Neural crest cell (in vitro differentiated cells): ENCODE data around the gene TMEM40. TPM values are rescaled to one million over a fixed set of nuclear protein-coding genes. Genes with fewer than 3 reads are reported as not detected.

Source experiments
- DNase-seq: peaks from one replicate; pipeline ENCODE4 v3.0.0; 2021; ENCODE audit warnings: low read depth, mixed read lengths, low spot score
- H3K27ac Mint-ChIP-seq: one replicate; pipeline ENCODE4 v1.8.0; 2021; ENCODE audit warnings: mild to moderate bottlenecking, mixed read lengths; ENCODE audit not compliant: unreplicated experiment
- H3K27me3 Mint-ChIP-seq: 2 replicates; pipeline ENCODE4 v1.8.0; 2021; ENCODE audit warnings: low read depth, mild to moderate bottlenecking, mixed read lengths
- H3K36me3 Mint-ChIP-seq: 2 replicates; pipeline ENCODE4 v1.8.0; 2021; ENCODE audit warnings: low read depth, mild to moderate bottlenecking, mixed read lengths
- H3K4me1 Mint-ChIP-seq: 2 replicates; pipeline ENCODE4 v1.8.0; 2021; ENCODE audit warnings: mixed read lengths
- H3K4me3 Mint-ChIP-seq: one replicate; pipeline ENCODE4 v1.8.0; 2021; ENCODE audit warnings: mild to moderate bottlenecking, mixed read lengths
- H3K9me3 Mint-ChIP-seq: 2 replicates; pipeline ENCODE4 v1.8.0; 2021; ENCODE audit warnings: mixed read lengths
- CTCF ChIP-seq: fragments of 200-600 bp; sonication (generic); conservative IDR thresholded peaks from 2 replicates; pipeline ENCODE4 v1.5.0; 2021; ENCODE audit warnings: antibody characterized with exemption, mild to moderate bottlenecking
- total RNA-seq: library from RNA; stranded (reverse); gene quantifications from 2 replicates; pipeline ENCODE4 v1.2.1, GENCODE V29; 2021

TMEM40 gene
- total RNA-seq, 1 donor from 2014 or later, result not detected

DNA sequence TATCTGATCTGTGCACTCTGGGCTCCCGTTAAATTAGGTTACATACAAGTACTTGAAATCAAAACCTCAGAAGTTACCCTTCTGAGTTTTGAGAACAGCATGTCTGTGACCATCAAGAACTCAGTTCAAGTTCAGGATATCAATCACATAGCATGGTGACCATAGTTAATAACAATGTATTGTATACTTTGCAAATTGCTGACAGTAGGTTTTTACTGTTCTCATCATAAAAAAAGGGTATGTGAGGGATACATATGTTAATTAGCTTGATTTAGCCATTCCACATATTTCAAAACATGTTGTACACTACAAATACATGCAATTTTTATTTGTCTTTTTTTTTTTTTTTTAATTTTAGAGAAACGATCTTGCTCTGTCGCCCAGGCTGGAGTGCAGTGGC is 25.5 kb downstream of the TMEM40 start:
- Mint-ChIP-seq H3K9me3 (no peaks in the 10 kb centered on the region), H3K27me3 (no peaks in the 10 kb centered on the region), H3K27ac (no peak overlapping the region), H3K4me3 (no peak overlapping the region), H3K4me1 (peaks cover 4% of the 10 kb centered on the region), H3K36me3 (no peaks in the 10 kb centered on the region)
- TF ChIP-seq CTCF, result no peak
- DNase-seq, result no peak

DNA sequence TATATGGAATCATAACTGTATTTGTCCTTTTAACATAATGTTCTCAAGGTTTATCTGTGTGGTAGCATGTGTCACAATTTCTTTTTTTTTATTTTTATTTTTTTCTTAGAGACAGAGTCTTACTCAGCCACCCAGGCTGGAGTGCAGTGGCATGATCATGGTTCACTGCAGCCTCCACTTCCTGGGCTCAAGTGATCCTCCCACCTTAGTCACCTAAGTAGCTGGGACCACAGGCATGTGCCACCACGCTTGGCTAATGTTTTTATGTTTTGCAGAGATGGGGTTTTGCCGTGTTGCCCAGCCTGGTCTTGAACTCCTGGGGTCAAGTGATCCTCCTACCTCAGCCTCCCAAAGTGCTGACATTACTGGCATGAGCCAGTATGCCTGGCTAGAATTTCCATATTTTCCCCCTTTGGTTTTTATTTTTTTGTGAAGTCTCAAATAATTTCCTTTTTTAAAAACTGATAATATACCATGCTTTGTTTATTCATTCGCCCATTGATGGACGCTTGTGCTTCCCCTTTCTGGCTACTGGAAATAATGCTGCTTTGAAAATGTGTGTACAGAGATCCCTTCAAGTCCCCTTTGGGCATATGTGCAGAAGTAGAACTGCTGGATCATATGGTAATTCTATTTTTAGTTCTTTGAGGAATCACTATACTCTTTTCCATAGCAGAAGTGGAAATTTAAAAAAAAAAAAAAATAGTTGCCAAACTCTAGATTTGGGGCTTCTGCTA is 28.4 kb downstream of the TMEM40 start:
- no peak overlapping the region for H3K27ac Mint-ChIP-seq

GRCh38 chr3:12729051-12729651 is 29.9 kb downstream of the TMEM40 start:
- Mint-ChIP-seq H3K4me1 (peaks cover 4% of the 10 kb centered on the region), H3K27ac (no peak overlapping the region), H3K9me3 (no peaks in the 10 kb centered on the region), H3K4me3 (no peak overlapping the region), H3K36me3 (no peaks in the 10 kb centered on the region), H3K27me3 (no peaks in the 10 kb centered on the region)
- no peak for DNase-seq
- no peak for TF ChIP-seq CTCF

More for the DNA sequence above, 28.4 kb downstream of the TMEM40 start:
- no peak for DNase-seq
- H3K27me3 Mint-ChIP-seq, result no peaks in the 10 kb centered on the region
- TF ChIP-seq CTCF, result no peak
- H3K4me1 Mint-ChIP-seq, result peaks cover 4% of the 10 kb centered on the region
- no peaks in the 10 kb centered on the region for H3K9me3 Mint-ChIP-seq
- no peak overlapping the region for H3K4me3 Mint-ChIP-seq
- H3K36me3 Mint-ChIP-seq, result no peaks in the 10 kb centered on the region

- Mint-ChIP-seq H3K36me3 (no peaks in the 10 kb centered on the region), H3K4me3 (no peak overlapping the region), H3K27ac (no peak overlapping the region), H3K27me3 (no peaks in the 10 kb centered on the region), H3K4me1 (peaks cover 4% of the 10 kb centered on the region), H3K9me3 (no peaks in the 10 kb centered on the region)
- no peak for DNase-seq
- no peak for TF ChIP-seq CTCF
Observed at GRCh38 chr3:12727937-12728336, 31.1 kb downstream of the TMEM40 start.

DNA sequence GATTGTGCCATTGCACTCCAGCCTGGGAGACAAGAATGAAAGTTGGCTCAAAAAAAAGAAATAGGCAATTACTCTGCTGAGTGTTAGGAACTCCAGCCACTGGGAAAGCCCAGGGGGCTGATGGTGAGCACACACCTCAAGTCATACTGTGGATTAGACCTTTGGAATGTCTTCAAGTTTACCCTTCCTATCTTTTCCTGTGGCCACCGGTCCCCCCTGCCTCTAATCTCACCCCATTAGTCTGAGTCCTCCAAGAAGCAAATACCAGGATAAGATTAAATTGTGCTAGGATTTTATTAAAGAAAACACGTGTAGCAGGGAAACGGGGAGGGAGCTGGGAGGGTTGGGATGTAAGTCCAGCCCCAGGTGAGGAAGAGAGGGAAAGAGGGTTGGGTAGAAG is 31.6 kb downstream of the TMEM40 start:
- H3K4me3 Mint-ChIP-seq, result no peak overlapping the region
- H3K27me3 Mint-ChIP-seq, result no peaks in the 10 kb centered on the region
- no peak for TF ChIP-seq CTCF
- no peak for DNase-seq
- no peaks in the 10 kb centered on the region for H3K36me3 Mint-ChIP-seq
- peaks cover 4% of the 10 kb centered on the region for H3K4me1 Mint-ChIP-seq
- no peaks in the 10 kb centered on the region for H3K9me3 Mint-ChIP-seq
- H3K27ac Mint-ChIP-seq, result no peak overlapping the region
